Natural killer cell treated with Interleukin-12 subunit alpha and Interleukin-12 subunit beta and Interleukin-15 and Interleukin-18, amount 100 ng/mL, for 72 hours (primary cell): Measurements from ENCODE around the gene TMEM127. TPM values are rescaled to one million over a fixed set of nuclear protein-coding genes. Genes with fewer than 3 reads are reported as not detected.
A peak's percentile ranks its signal among the peaks of the same experiment; 100 is the strongest.
"Not testable (repeated sequence)": the region's sequence is repeated elsewhere in the genome, so short reads cannot be mapped to it uniquely, and the experiment has no call there.

Experiments used
- ATAC-seq, 2 donors: fragments of 150-1000 bp; cut with Tn5 transposase in 1 of 2; sonication (Bioruptor Pico), chemical (Tn5 transposase) in 1 of 2; 2 replicates each; pipeline ENCODE4 v1.10.0; 2021
- DNase-seq: peaks from one replicate; pipeline ENCODE4 v3.0.0; 2022; ENCODE audit warnings: low spot score
- H3K27ac Mint-ChIP-seq, 2 donors: 1 replicate in 1 of 2; 2 replicates in 1 of 2; pipeline ENCODE4 v1.8.0; 2022; ENCODE audit warnings: mixed read lengths in 2 of 2, mild to moderate bottlenecking in 1 of 2, moderate library complexity in 1 of 2
- H3K27me3 Mint-ChIP-seq, 2 donors: 1 replicate in 1 of 2; 2 replicates in 1 of 2; pipeline ENCODE4 v1.8.0; 2022; ENCODE audit warnings: mixed read lengths in 2 of 2
- H3K36me3 Mint-ChIP-seq: one replicate; pipeline ENCODE4 v1.8.0; 2022; ENCODE audit warnings: mixed read lengths
- H3K4me1 Mint-ChIP-seq, 2 donors: 1 replicate in 1 of 2; 2 replicates in 1 of 2; pipeline ENCODE4 v1.8.0; 2022; ENCODE audit warnings: low read depth in 2 of 2, mixed read lengths in 2 of 2, mild to moderate bottlenecking in 1 of 2
- H3K4me3 Mint-ChIP-seq: one replicate; pipeline ENCODE4 v1.8.0; 2022; ENCODE audit warnings: mixed read lengths
- H3K9me3 Mint-ChIP-seq: 2 replicates; pipeline ENCODE4 v1.8.0; 2022; ENCODE audit warnings: mixed read lengths
- total RNA-seq, 2 donors: library from RNA; stranded (reverse); gene quantifications; one replicate each; pipeline ENCODE4 v1.2.3, GENCODE V29; 2022

Gene TMEM127
- total RNA-seq, 2 donors from 2014 or later, result 41.4 to 49.4 TPM

- not testable (repeated sequence) for H3K36me3 Mint-ChIP-seq, DNase-seq, H3K27me3 Mint-ChIP-seq, H3K4me3 Mint-ChIP-seq, H3K27ac Mint-ChIP-seq, ATAC-seq, H3K9me3 Mint-ChIP-seq
- H3K4me1 Mint-ChIP-seq, result peaks cover 32 to 42% of the 10 kb centered on the region in 2 donors
Measured at GRCh38 chr2:96257744-96258143, 8.1 kb downstream of the TMEM127 start.

- peaks cover 6% of the 10 kb centered on the region for H3K36me3 Mint-ChIP-seq
- ATAC-seq, result no peak
- no peak for DNase-seq
- H3K4me3 Mint-ChIP-seq, result peak overlapping the region; percentile 46
- H3K27me3 Mint-ChIP-seq, result no peaks in the 10 kb centered on the region
- no peaks in the 10 kb centered on the region for H3K9me3 Mint-ChIP-seq
- H3K4me1 Mint-ChIP-seq, result peaks cover 32 to 40% of the 10 kb centered on the region in 2 donors
- peak overlapping the region; percentile 55 to 76 for H3K27ac Mint-ChIP-seq
Measured at GRCh38 chr2:96256611-96257113, 9.1 kb downstream of the TMEM127 start.

- DNase-seq, result no peak
- Mint-ChIP-seq H3K27me3 (no peaks in the 10 kb centered on the region), H3K4me3 (no peak overlapping the region), H3K4me1 (peaks cover 29 to 36% of the 10 kb centered on the region in 2 donors), H3K27ac (no peak overlapping the region), H3K36me3 (peaks cover 6% of the 10 kb centered on the region), H3K9me3 (no peaks in the 10 kb centered on the region)
- ATAC-seq, result no peak
Measured at GRCh38 chr2:96254571-96254970, 11.2 kb downstream of the TMEM127 start.

- ATAC-seq (no peak), DNase-seq (no peak)
- Mint-ChIP-seq H3K4me3 (no peak overlapping the region), H3K36me3 (peaks cover 6% of the 10 kb centered on the region), H3K27ac (peak overlapping the region; percentile 49 to 88), H3K27me3 (no peaks in the 10 kb centered on the region), H3K9me3 (no peaks in the 10 kb centered on the region), H3K4me1 (peaks cover 19 to 28% of the 10 kb centered on the region in 2 donors)
Measured at GRCh38 chr2:96253006-96253405, 12.8 kb downstream of the TMEM127 start.

- Mint-ChIP-seq H3K9me3 (no peaks in the 10 kb centered on the region), H3K36me3 (peaks cover 6% of the 10 kb centered on the region), H3K4me3 (no peak overlapping the region), H3K27ac (peak overlapping the region; percentile 61 to 88), H3K4me1 (peaks cover 23 to 28% of the 10 kb centered on the region in 2 donors), H3K27me3 (no peaks in the 10 kb centered on the region)
- DNase-seq, result no peak
- peak in 1 of 2 donors; percentile 53 for ATAC-seq
Measured at GRCh38 chr2:96252526-96252925, 13.3 kb downstream of the TMEM127 start.

- Mint-ChIP-seq H3K36me3 (peaks cover 6% of the 10 kb centered on the region), H3K27me3 (no peaks in the 10 kb centered on the region), H3K9me3 (no peaks in the 10 kb centered on the region), H3K27ac (peak overlapping the region; percentile 61 to 88), H3K4me1 (peaks cover 27 to 30% of the 10 kb centered on the region in 2 donors), H3K4me3 (no peak overlapping the region)
- peak in 1 of 2 donors; percentile 61 for ATAC-seq
- DNase-seq, result no peak
Measured at GRCh38 chr2:96251721-96252292, 14.0 kb downstream of the TMEM127 start.

GRCh38 chr2:96250188-96250587, 15.6 kb downstream of the TMEM127 start:
- Mint-ChIP-seq H3K27me3 (no peaks in the 10 kb centered on the region), H3K27ac (peak overlapping the region; percentile 61 to 88), H3K36me3 (peaks cover 1% of the 10 kb centered on the region), H3K9me3 (no peaks in the 10 kb centered on the region), H3K4me1 (peaks cover 26 to 33% of the 10 kb centered on the region in 2 donors), H3K4me3 (no peak overlapping the region)
- ATAC-seq, result no peak
- DNase-seq, result no peak

GRCh38 chr2:96249654-96250053, 16.1 kb downstream of the TMEM127 start:
- Mint-ChIP-seq H3K9me3 (no peaks in the 10 kb centered on the region), H3K4me3 (no peak overlapping the region), H3K4me1 (peaks cover 28 to 32% of the 10 kb centered on the region in 2 donors), H3K27ac (peak overlapping the region; percentile 61 to 88), H3K36me3 (no peaks in the 10 kb centered on the region), H3K27me3 (no peaks in the 10 kb centered on the region)
- ATAC-seq, result no peak
- no peak for DNase-seq

GRCh38 chr2:96248624-96249023, 17.2 kb downstream of the TMEM127 start:
- Mint-ChIP-seq H3K4me3 (no peak overlapping the region), H3K4me1 (peaks cover 29 to 30% of the 10 kb centered on the region in 2 donors), H3K36me3 (no peaks in the 10 kb centered on the region), H3K27me3 (no peaks in the 10 kb centered on the region), H3K27ac (peak overlapping the region in 1 of 2 donors; percentile 88), H3K9me3 (no peaks in the 10 kb centered on the region)
- no peak for ATAC-seq
- DNase-seq, result no peak

GRCh38 chr2:96247896-96248295, 17.9 kb downstream of the TMEM127 start:
- ATAC-seq (no peak), DNase-seq (no peak)
- Mint-ChIP-seq H3K4me3 (no peak overlapping the region), H3K27me3 (no peaks in the 10 kb centered on the region), H3K27ac (peak overlapping the region; percentile 5 to 48), H3K9me3 (no peaks in the 10 kb centered on the region), H3K4me1 (peaks cover 32 to 33% of the 10 kb centered on the region in 2 donors), H3K36me3 (no peaks in the 10 kb centered on the region)

- Mint-ChIP-seq H3K4me3 (no peak overlapping the region), H3K27ac (peak overlapping the region; percentile 48 to 80), H3K9me3 (no peaks in the 10 kb centered on the region), H3K27me3 (no peaks in the 10 kb centered on the region), H3K36me3 (no peaks in the 10 kb centered on the region), H3K4me1 (peaks cover 40 to 42% of the 10 kb centered on the region in 2 donors)
- ATAC-seq (no peak), DNase-seq (no peak)
Measured at GRCh38 chr2:96247009-96247408, 18.8 kb downstream of the TMEM127 start.

GRCh38 chr2:96245609-96246390, 20.0 kb downstream of the TMEM127 start:
- no peak for ATAC-seq
- H3K27me3 Mint-ChIP-seq, result no peaks in the 10 kb centered on the region
- H3K36me3 Mint-ChIP-seq, result no peaks in the 10 kb centered on the region
- H3K9me3 Mint-ChIP-seq, result no peaks in the 10 kb centered on the region
- peaks cover 45 to 50% of the 10 kb centered on the region in 2 donors for H3K4me1 Mint-ChIP-seq
- no peak overlapping the region for H3K4me3 Mint-ChIP-seq
- DNase-seq, result no peak
- peak overlapping the region; percentile 48 to 80 for H3K27ac Mint-ChIP-seq

GRCh38 chr2:96243843-96244242, 22.0 kb downstream of the TMEM127 start:
- Mint-ChIP-seq H3K4me1 (peaks cover 39 to 41% of the 10 kb centered on the region in 2 donors), H3K27me3 (no peaks in the 10 kb centered on the region), H3K36me3 (no peaks in the 10 kb centered on the region), H3K27ac (no peak overlapping the region), H3K4me3 (no peak overlapping the region), H3K9me3 (no peaks in the 10 kb centered on the region)
- ATAC-seq (no peak), DNase-seq (no peak)
